Heart right ventricle (tissue), 16 donors: ENCODE data around the gene GPSM1. TPM values are rescaled to one million over a fixed set of nuclear protein-coding genes. Genes with fewer than 3 reads are reported as not detected.

ENCODE experiments used
- ATAC-seq, 8 donors: fragments of 200-7000 bp; cut with Tn5 transposase; one replicate each; pipeline ENCODE4 v1.9.1; 2020; ENCODE audit warnings: mild to moderate bottlenecking in 8 of 8, moderate library complexity in 8 of 8, moderate number of reproducible peaks in 1 of 8
- DNase-seq, 2 donors: peaks; one replicate each; pipeline ENCODE4 v3.0.0-alpha.2; 2020
- H3K27ac ChIP-seq, 10 donors: fragments of 200-600 bp; sonication (generic) in 2 of 10; one replicate each; pipeline versions ENCODE4 v1.5.0 to v1.8.0; 2020 to 2022; ENCODE audit warnings: mild to moderate bottlenecking in 3 of 10
- H3K27me3 ChIP-seq, 7 donors: fragments of 200-600 bp; one replicate each; pipeline ENCODE4 v1.8.0; 2021 to 2022; ENCODE audit warnings: mild to moderate bottlenecking in 2 of 7
- H3K36me3 ChIP-seq, 9 donors: fragments of 200-600 bp; sonication (generic) in 1 of 9; one replicate each; pipeline versions ENCODE4 v1.5.0 to v1.8.0; 2020 to 2022; ENCODE audit warnings: mild to moderate bottlenecking in 2 of 9
- H3K4me1 ChIP-seq, 9 donors: fragments of 200-600 bp; sonication (generic) in 1 of 9; one replicate each; pipeline versions ENCODE4 v1.5.0 to v1.8.0; 2020 to 2022; ENCODE audit warnings: mild to moderate bottlenecking in 4 of 9
- H3K4me3 ChIP-seq, 10 donors: fragments of 200-600 bp; sonication (generic) in 2 of 10; one replicate each; pipeline versions ENCODE4 v1.5.0 to v1.8.0; 2020 to 2022; ENCODE audit warnings: mild to moderate bottlenecking in 7 of 10, moderate library complexity in 2 of 10
- H3K9me3 ChIP-seq, 11 donors: fragments of 200-600 bp in 10 of 11; sonication (generic) in 2 of 11; one replicate each; pipeline versions ENCODE4 v1.5.0 to v1.8.0; 2013 to 2022; ENCODE audit warnings: mild to moderate bottlenecking in 2 of 11, control low read depth in 1 of 11, moderate library complexity in 1 of 11
- WGBS, 2 donors: extraction: QIAGEN DNeasy Blood & Tissue Kit; methylation state at CpG; one replicate each; pipeline ENCODE4 v1.1.7; 2013; ENCODE audit warnings: inconsistent platforms in 1 of 2; 5-methylcytosine and 5-hydroxymethylcytosine counted together
- intact Hi-C, 10 donors: fragments of 100-400 bp; cut with DNase I; formaldehyde crosslinking; loops; one replicate each; pipeline versions ENCODE4 v1.11.1 to v1.14.2; 2022
- long read RNA-seq, 3 donors: library from polyadenylated mRNA; unstranded; transcript quantifications; one replicate each; pipeline ENCODE4 v2.0.0, GENCODE V29; 2020 to 2021
- polyA plus RNA-seq, 2 donors: library from polyadenylated mRNA; stranded (reverse); fragments of 200-250 nt; gene quantifications; one replicate each; pipeline ENCODE4 v1.2.3, GENCODE V29; 2013
- total RNA-seq, 10 donors: library from RNA; stranded (reverse); fragmentation: NEBNext Ultra II Directional in 3 of 10; extraction: Animal tissue kit (Norgen Biotek cat#: 25700) in 3 of 10; gene quantifications; one replicate each; pipeline versions ENCODE4 v1.2.1 to v1.2.4, GENCODE V29; 2021 to 2023
- TF ChIP-seq, protein P1 (sequence below), 9 donors: fragments of 200-600 bp; sonication (generic) in 2 of 9; IDR thresholded peaks; one replicate each; pipeline versions ENCODE4 v1.5.0 to v1.8.0; 2021 to 2022; ENCODE audit warnings: antibody characterized with exemption in 9 of 9, mild to moderate bottlenecking in 5 of 9, moderate library complexity in 1 of 9
- donor health status: Arrhythmogenic right ventricular cardiomyopathy.
- donor health status: ischemic (EF 13 %, LVEDD 7.1; RV severe dilation, severe dysfunction).
- donor health status: healthy with polysubstance abuse.
- donor health status: DM: no; HTN: yes; CAD: no.
- donor health status: DM: no; HTN: no; CAD: no.
- donor health status: ischemic (EF 25% LVEDD 6.9; RV normal size, moderate dysfunction).
- donor health status: ischemic (EF 25% LVEDD 5.7; RV mildly dilated, moderate dysfunction).
- donor health status: healthy.
- donor health status: DM: yes; HTN: yes; CAD: no.
- donor health status: Ischemic cardiomyopathy.
- donor health status: ischemic (EF 35%, LVEDD 5.7; RV mildly dilated, moderate dysfunction).
- donor health status: nonischemic (EF 11% LVEDD 7.7; RV severe dilation, severe dysfunction).
- donor health status: DM: yes; HTN: yes; CAD: no.
- donor health status: PGD.
- donor health status: ischemic (EF 29% LVEDD 5.4; RV normal size, mild dysfunction).
- donor health status: nonischemic (EF 23%, LVEDD 6.1; RV moderate dilation, normal function).

GPSM1 gene, protein sequence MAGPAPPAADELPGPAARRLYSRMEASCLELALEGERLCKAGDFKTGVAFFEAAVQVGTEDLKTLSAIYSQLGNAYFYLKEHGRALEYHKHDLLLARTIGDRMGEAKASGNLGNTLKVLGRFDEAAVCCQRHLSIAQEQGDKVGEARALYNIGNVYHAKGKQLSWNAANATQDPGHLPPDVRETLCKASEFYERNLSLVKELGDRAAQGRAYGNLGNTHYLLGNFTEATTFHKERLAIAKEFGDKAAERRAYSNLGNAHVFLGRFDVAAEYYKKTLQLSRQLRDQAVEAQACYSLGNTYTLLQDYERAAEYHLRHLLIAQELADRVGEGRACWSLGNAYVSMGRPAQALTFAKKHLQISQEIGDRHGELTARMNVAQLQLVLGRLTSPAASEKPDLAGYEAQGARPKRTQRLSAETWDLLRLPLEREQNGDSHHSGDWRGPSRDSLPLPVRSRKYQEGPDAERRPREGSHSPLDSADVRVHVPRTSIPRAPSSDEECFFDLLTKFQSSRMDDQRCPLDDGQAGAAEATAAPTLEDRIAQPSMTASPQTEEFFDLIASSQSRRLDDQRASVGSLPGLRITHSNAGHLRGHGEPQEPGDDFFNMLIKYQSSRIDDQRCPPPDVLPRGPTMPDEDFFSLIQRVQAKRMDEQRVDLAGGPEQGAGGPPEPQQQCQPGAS
- total RNA-seq (10 to 100 TPM; 19.4 to 50.2 (median 24.8) TPM), polyA plus RNA-seq (10 to 100 TPM; 26.2 to 87.8 TPM)
- long read RNA-seq, donor 1, transcript GPSM1-205 (14 exons, 3,633 nt): major isoform, 32 of 83 reads
- long read RNA-seq, donor 1, partial matches to known transcripts: 28 of 83 reads
- long read RNA-seq, donor 1, other reads (novel, unspliced or antisense): 17 of 83 reads
- long read RNA-seq, donor 2, transcript GPSM1-205 (14 exons, 3,633 nt): major isoform, 16 of 72 reads
- long read RNA-seq, donor 2, transcript GPSM1-203 (4 exons, 1,111 nt): minor isoform, 6 of 72 reads
- long read RNA-seq, donor 2, partial matches to known transcripts: 11 of 72 reads
- long read RNA-seq, donor 2, other reads (novel, unspliced or antisense): 37 of 72 reads
- long read RNA-seq, donor 3, transcript GPSM1-203 (4 exons, 1,111 nt): major isoform, 6 of 80 reads
- long read RNA-seq, donor 3, transcript GPSM1-204 (4 exons, 2,057 nt): minor isoform, 5 of 80 reads
- long read RNA-seq, donor 3, partial matches to known transcripts: 13 of 80 reads
- long read RNA-seq, donor 3, other reads (novel, unspliced or antisense): 51 of 80 reads

DNA sequence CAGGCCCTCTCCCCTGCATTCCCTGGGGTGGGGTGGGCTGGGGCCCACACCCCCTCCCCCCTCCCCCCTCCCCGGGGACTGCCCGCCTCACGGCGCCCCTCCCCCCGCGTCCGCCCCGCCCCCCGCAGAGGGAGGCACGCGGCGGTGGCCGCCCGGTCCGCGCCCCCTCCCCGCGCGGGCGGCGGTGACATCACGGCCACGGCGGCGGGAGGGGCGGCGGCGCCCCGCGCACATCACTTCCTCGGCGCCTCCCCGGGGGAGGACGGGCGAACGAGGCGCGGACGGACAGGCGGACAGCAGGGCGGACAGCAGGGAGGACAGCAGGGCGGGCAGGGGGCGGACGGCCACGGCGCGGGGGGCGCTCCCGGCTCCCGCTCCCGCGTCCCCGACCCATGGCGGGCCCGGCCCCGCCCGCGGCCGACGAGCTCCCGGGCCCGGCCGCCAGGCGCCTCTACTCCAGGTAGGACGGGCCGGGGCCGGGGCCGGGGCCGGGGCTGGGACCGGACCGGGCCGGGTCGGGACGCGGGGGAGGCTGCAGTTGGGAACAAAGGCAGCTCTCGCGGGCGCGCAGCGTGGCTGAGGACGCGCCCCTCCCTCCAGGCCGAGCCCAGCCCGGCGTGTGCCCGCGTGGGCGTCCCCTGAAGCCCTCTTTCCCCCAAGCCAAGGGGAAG, at the start of gene GPSM1:
Gene GPSM1 (plus strand): TSS at position 236 of the 671 bp plus-strand sequence. CDS start 157 bp downstream, at position 393.
- no peaks in the 10 kb centered on the region for H3K9me3 ChIP-seq
- WGBS, 2 donors: 0 to 1% methylated on average over 59 to 80 of the region's 88 CpGs
- H3K4me1 ChIP-seq: peaks cover 24 to 56% (median 39%) of the 10 kb centered on the region in 9 donors
- H3K36me3 ChIP-seq: peaks cover 0 to 9% (median 0%) of the 10 kb centered on the region in 9 donors
- peaks cover 0 to 23% (median 0%) of the 10 kb centered on the region in 7 donors for H3K27me3 ChIP-seq
- TF ChIP-seq, protein P1, sequence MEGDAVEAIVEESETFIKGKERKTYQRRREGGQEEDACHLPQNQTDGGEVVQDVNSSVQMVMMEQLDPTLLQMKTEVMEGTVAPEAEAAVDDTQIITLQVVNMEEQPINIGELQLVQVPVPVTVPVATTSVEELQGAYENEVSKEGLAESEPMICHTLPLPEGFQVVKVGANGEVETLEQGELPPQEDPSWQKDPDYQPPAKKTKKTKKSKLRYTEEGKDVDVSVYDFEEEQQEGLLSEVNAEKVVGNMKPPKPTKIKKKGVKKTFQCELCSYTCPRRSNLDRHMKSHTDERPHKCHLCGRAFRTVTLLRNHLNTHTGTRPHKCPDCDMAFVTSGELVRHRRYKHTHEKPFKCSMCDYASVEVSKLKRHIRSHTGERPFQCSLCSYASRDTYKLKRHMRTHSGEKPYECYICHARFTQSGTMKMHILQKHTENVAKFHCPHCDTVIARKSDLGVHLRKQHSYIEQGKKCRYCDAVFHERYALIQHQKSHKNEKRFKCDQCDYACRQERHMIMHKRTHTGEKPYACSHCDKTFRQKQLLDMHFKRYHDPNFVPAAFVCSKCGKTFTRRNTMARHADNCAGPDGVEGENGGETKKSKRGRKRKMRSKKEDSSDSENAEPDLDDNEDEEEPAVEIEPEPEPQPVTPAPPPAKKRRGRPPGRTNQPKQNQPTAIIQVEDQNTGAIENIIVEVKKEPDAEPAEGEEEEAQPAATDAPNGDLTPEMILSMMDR (IDR thresholded peaks at IDR 0.05): no peak
- H3K4me3 ChIP-seq: peak within 1 kb of the TSS; percentile 55 to 91 (median 74)
- intact Hi-C loops: loop anchor here in 1 of 10 donors (5.0 kb wide), 1 partner anchor 35 kb away; the partner anchor contains the start of gene DNLZ
- peak; percentile 2 to 54 (median 27) for ATAC-seq
- DNase-seq: peak; percentile 66 to 73
- H3K27ac ChIP-seq: peak within 1 kb of the TSS; percentile 18 to 86 (median 83)

GRCh38 chr9:136277746-136278145, 49.6 kb upstream of the GPSM1 start:
- 84 to 90% methylated on average over 14 of the region's 14 CpGs for WGBS, 2 donors
- Histone ChIP-seq H3K27me3 (peaks cover 0 to 65% (median 36%) of the 10 kb centered on the region in 7 donors), H3K9me3 (no peaks in the 10 kb centered on the region), H3K4me1 (peaks cover 0 to 1% (median 0%) of the 10 kb centered on the region in 9 donors), H3K36me3 (no peaks in the 10 kb centered on the region), H3K27ac (no peak overlapping the region), H3K4me3 (no peak overlapping the region)
- ATAC-seq (no peak), DNase-seq (no peak)
- intact Hi-C loops: loop anchor here in 1 of 10 donors (5.0 kb wide), 1 partner anchor 125 kb away; no protein-coding TSS in a partner anchor
- TF ChIP-seq, protein P1 (IDR thresholded peaks at IDR 0.05): no peak

GRCh38 chr9:136278221-136278620, 49.1 kb upstream of the GPSM1 start:
- Histone ChIP-seq H3K4me3 (no peak overlapping the region), H3K9me3 (no peaks in the 10 kb centered on the region), H3K4me1 (peaks cover 0 to 6% (median 2%) of the 10 kb centered on the region in 9 donors), H3K36me3 (no peaks in the 10 kb centered on the region), H3K27me3 (peaks cover 0 to 68% (median 36%) of the 10 kb centered on the region in 7 donors), H3K27ac (no peak overlapping the region)
- TF ChIP-seq, protein P1 (IDR thresholded peaks at IDR 0.05): no peak
- DNase-seq: no peak
- ATAC-seq: no peak
- intact Hi-C loops: loop anchor here in 1 of 10 donors (5.0 kb wide), 1 partner anchor 126 kb away; no protein-coding TSS in a partner anchor
- 84 to 87% methylated on average over 9 of the region's 9 CpGs for WGBS, 2 donors
